Ishikawa (cell line): ENCODE measurements around the gene HOXA2.

ENCODE experiments used
- CEBPB ChIP-seq: IDR thresholded peaks from 2 replicates; pipeline ENCODE4 v1.6.1; 2012
- CREB1 ChIP-seq: IDR thresholded peaks from 2 replicates; pipeline ENCODE4 v1.6.1; 2012; ENCODE audit warnings: low read depth
- EGR1 ChIP-seq: IDR thresholded peaks from 2 replicates; pipeline ENCODE4 v1.6.1; 2012
- EP300 ChIP-seq: IDR thresholded peaks from 2 replicates; pipeline ENCODE4 v1.6.1; 2012; ENCODE audit warnings: borderline replicate concordance
- FOXM1 ChIP-seq: IDR thresholded peaks from 2 replicates; pipeline ENCODE4 v1.6.1; 2012; ENCODE audit warnings: low read depth, borderline replicate concordance
- MAX ChIP-seq: IDR thresholded peaks from 2 replicates; pipeline ENCODE4 v1.6.1; 2012
- NFIC ChIP-seq: IDR thresholded peaks from 2 replicates; pipeline ENCODE4 v1.6.1; 2012
- RAD21 ChIP-seq: IDR thresholded peaks from 2 replicates; pipeline ENCODE4 v1.6.1; 2012; ENCODE audit warnings: low read depth
- TAF1 ChIP-seq: IDR thresholded peaks from 2 replicates; pipeline ENCODE4 v1.6.1; 2012; ENCODE audit warnings: low read depth, mild to moderate bottlenecking
- TCF12 ChIP-seq: IDR thresholded peaks from 2 replicates; pipeline ENCODE4 v1.6.1; 2012; ENCODE audit warnings: low read depth
- TEAD4 ChIP-seq: IDR thresholded peaks from 2 replicates; pipeline ENCODE4 v1.6.1; 2012
- USF1 ChIP-seq: IDR thresholded peaks from 2 replicates; pipeline ENCODE4 v1.6.1; 2012
- YY1 ChIP-seq: IDR thresholded peaks from 2 replicates; pipeline ENCODE4 v1.6.1; 2012; ENCODE audit warnings: low read depth
- ZBTB7A ChIP-seq: IDR thresholded peaks from 2 replicates; pipeline ENCODE4 v1.6.1; 2012; ENCODE audit warnings: low read depth
- TF ChIP-seq, protein P1 (sequence below): IDR thresholded peaks from 2 replicates; pipeline ENCODE4 v1.6.1; 2012; ENCODE audit warnings: low read depth, mild to moderate bottlenecking

The HOXA2 gene

DNA sequence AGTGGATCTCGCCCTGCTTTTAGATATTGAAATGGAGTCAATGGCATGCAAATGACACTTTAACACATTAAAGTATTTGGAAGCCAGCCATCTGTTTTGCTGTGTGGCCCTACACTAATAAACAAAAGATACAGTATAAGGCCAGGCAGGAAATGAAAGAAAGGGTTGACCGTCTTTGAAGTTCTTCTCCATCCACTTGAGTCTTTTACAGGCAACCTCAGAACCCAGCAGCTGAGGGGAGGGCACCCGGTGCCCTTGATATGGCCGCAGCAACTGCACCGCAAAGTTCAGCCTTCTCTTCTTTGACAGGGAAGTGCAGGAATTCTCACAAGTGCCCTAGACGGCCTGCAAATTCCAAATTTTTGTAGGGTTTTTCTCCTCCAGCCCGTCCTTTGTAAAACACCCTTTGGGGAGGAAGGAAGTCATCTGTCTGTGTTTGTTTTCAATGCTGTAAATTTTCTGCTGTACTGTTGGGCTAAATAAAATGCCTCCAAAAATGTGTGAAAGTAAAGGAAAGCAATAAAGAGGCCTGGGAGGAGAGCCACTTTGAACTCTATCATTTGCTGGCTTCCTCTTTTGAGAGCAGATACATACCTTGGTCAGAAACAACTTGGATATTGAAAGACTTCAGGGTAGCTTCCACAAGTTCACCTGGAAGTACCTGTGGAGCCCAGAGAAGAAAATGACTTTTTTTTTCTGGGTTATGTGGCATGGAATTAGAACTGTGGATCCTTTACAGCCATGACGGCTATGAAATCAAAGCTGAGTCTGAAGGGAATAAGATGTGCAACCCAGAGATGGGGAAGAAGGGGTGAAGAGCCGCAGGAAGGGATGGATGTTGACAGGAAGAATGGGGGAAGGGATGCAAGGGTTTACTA lies 10.3 kb downstream of the HOXA2 start:
- TF ChIP-seq TEAD4 (no peak), FOXM1 (no peak), RAD21 (no peak), YY1 (no peak), USF1 (no peak), MAX (no peak)

DNA sequence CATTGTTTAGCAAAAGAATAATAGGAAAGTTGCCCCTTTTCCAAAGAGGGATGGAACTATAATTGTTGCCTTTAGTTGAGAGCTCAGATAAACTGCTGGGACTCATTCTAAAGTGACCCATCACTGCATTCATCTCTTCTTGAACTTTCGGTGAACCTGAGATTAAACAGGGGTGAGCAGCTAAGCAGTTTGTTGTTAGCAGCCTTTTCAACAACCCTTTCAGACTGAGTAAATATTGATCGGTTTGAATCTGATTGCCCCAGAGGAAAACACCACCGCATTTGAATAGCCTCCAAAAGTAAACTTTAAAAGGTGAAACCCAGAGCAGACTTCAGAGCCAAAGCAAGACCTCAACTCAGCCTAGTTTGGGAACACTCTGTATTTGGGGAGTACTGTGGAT lies 11.4 kb downstream of the HOXA2 start:
- TF ChIP-seq TEAD4, result no peak
- no peak for TF ChIP-seq FOXM1
- no peak for TF ChIP-seq CREB1
- TF ChIP-seq CEBPB, result no peak
- TF ChIP-seq RAD21, result no peak
- TF ChIP-seq EP300, result no peak
- TF ChIP-seq, protein P1, sequence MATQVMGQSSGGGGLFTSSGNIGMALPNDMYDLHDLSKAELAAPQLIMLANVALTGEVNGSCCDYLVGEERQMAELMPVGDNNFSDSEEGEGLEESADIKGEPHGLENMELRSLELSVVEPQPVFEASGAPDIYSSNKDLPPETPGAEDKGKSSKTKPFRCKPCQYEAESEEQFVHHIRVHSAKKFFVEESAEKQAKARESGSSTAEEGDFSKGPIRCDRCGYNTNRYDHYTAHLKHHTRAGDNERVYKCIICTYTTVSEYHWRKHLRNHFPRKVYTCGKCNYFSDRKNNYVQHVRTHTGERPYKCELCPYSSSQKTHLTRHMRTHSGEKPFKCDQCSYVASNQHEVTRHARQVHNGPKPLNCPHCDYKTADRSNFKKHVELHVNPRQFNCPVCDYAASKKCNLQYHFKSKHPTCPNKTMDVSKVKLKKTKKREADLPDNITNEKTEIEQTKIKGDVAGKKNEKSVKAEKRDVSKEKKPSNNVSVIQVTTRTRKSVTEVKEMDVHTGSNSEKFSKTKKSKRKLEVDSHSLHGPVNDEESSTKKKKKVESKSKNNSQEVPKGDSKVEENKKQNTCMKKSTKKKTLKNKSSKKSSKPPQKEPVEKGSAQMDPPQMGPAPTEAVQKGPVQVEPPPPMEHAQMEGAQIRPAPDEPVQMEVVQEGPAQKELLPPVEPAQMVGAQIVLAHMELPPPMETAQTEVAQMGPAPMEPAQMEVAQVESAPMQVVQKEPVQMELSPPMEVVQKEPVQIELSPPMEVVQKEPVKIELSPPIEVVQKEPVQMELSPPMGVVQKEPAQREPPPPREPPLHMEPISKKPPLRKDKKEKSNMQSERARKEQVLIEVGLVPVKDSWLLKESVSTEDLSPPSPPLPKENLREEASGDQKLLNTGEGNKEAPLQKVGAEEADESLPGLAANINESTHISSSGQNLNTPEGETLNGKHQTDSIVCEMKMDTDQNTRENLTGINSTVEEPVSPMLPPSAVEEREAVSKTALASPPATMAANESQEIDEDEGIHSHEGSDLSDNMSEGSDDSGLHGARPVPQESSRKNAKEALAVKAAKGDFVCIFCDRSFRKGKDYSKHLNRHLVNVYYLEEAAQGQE, result no peak
- no peak for TF ChIP-seq TAF1

GRCh38 chr7:27088002-27088922 lies 14.2 kb downstream of the HOXA2 start:
- TF ChIP-seq TCF12 (no peak), RAD21 (no peak), EP300 (no peak), FOXM1 (no peak), ZBTB7A (no peak), CEBPB (no peak)

- TF ChIP-seq USF1 (no peak), MAX (no peak), RAD21 (no peak), EGR1 (no peak), EP300 (no peak), ZBTB7A (no peak), CREB1 (no peak), TCF12 (no peak), TAF1 (no peak), YY1 (no peak), NFIC (no peak), TEAD4 (no peak), FOXM1 (no peak), CEBPB (no peak)
- TF ChIP-seq, protein P1, result no peak
Observed at GRCh38 chr7:27083646-27084045, 18.8 kb downstream of the HOXA2 start.

DNA sequence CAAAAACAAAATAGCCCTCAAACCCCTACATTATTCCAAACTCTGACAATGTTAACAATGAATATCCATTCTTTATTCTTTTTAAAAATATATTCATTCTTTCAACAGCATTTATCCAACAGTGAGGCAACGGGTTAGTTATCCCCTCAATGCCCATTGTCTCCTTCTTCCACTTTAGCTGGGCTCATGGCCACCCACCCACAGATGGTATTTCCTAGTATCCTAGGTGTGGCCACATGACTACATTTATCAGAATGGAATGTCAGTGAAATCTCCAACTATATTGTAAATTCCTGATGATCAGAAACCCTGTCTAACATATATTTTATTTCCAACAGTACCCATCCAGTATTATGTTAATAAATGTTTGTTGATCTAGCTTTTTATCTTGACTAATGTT lies 20.3 kb downstream of the HOXA2 start:
- peak; percentile 54 for TF ChIP-seq USF1
- peak; percentile 62 for TF ChIP-seq TEAD4
- TF ChIP-seq FOXM1, result 0 out of 2 replicates have a peak, but pooled peaks have one; percentile 18
- TF ChIP-seq, protein P1, result no peak
- TF ChIP-seq NFIC, result peak; percentile 16; the same call in 1 of the 2 replicates
- no peak for TF ChIP-seq CEBPB
